ENCODE results near the gene ASPHD2.
A peak's percentile ranks its signal among the peaks of the same experiment; 100 is the strongest.

ASPHD2 gene

DNA sequence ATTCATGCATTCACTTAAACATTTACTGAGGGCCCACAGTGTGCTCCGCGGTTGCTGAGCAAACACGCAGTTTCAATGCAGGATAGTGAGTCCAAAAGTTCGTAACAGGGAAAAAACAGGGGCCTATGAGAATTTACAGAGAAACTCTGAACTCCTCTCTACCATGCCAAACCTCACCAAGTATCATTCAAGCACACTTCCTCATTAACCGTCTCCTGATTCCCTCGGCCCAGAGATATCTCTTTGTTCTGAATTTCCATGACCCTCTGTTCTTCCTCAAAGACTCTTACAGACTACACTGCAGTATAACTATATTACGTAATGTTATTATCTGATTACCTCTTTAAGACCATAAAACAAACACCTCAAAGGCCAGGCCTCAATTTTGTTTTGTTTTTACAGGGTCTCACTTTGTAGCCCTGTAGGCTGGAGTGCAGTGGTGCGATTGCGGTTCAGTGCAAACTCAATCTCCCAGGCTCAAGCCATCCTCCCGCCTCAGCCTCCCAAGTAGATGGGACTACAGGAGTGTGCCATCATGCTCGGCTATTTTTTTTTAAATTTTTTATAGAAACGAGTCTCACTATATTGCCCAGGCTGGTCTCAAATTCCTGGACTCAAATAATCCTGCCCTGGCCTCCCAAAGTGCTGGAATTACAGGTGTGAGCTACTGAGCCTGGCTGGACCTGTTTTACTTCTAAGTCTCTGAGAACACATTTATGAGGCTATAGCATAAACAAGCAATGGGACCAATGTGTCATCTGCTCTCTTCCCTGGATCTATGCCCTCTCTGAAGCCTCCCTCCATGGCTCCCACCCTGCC, 50.9 kb downstream of the ASPHD2 start:
- Histone ChIP-seq H3K4me1 (peaks cover 14% of the 10 kb centered on the region), H4K20me1 (peaks cover 2% of the 10 kb centered on the region; the same call in 1 of the 2 replicates), H3K4me2 (peak overlapping the region; percentile 94), H3K27ac (peak overlapping the region; percentile 98), H3K9ac (peak overlapping the region; percentile 100), H3K27me3 (no peaks in the 10 kb centered on the region), H3K4me3 (peak overlapping the region; percentile 90), H3K36me3 (peaks cover 34% of the 10 kb centered on the region), H3K9me3 (no peaks in the 10 kb centered on the region)
- peak; percentile 54; the same call in 1 of the 2 replicates for TF ChIP-seq Cebpa-rat (IDR thresholded peaks at IDR 0.05)

DNA sequence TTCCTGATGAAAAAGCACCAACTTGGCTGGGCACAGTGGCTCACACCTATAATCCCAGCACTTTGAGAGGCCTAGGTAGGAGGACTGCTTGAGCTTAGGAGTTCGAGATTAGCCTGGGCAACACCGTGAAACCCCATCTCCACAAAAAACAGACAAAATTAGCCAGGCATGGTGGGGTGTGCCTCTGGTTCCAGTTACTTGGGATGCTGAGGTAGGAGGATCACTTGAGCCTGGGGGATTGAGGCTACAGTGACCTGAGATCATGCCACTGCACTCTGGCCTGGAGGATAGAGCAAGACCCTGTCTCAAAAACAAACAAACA, 51.5 kb downstream of the ASPHD2 start:
- Histone ChIP-seq H3K9me3 (no peaks in the 10 kb centered on the region), H3K4me3 (peak overlapping the region; percentile 90), H4K20me1 (no peaks in the 10 kb centered on the region), H3K27me3 (no peaks in the 10 kb centered on the region), H3K9ac (peak overlapping the region; percentile 100), H3K27ac (peak overlapping the region; percentile 98), H3K36me3 (peaks cover 29% of the 10 kb centered on the region), H3K4me1 (peaks cover 20% of the 10 kb centered on the region), H3K4me2 (peak overlapping the region; percentile 94)
- TF ChIP-seq Cebpa-rat (IDR thresholded peaks at IDR 0.05): no peak

DNA sequence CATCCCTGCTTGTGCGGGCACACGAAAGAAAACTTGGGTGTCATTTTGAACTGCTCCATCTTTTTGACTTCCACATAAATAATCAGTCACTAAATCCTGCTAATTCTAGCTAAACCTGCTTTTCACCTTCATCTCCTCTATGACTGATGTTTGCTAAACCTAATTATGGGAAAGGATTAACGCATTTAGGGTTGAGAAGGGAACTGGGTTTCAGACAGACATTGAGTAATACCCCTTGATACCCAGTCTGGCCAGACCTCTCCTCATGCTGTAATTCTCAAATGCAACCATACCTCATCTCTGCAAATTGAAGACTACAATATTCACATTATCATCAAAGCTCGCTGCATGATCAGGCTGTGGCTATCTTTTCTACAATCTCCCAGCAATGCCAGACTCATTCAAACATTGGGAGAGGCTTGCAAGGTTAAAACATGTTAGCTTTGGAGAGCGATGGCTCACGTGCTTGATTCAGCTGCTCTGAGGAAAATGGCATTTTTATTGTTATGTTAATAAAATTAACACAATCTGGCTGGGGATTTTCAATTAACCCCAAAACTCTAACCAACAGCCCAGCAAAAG, 52.1 kb downstream of the ASPHD2 start:
- H3K9me3 ChIP-seq: no peaks in the 10 kb centered on the region
- peak overlapping the region; percentile 90 for H3K4me3 ChIP-seq
- H3K27me3 ChIP-seq: no peaks in the 10 kb centered on the region
- H3K27ac ChIP-seq: peak overlapping the region; percentile 98
- peaks cover 26% of the 10 kb centered on the region for H3K4me1 ChIP-seq
- TF ChIP-seq Cebpa-rat (IDR thresholded peaks at IDR 0.05): no peak
- peak overlapping the region; percentile 100 for H3K9ac ChIP-seq
- peaks cover 22% of the 10 kb centered on the region for H3K36me3 ChIP-seq
- peak overlapping the region; percentile 94 for H3K4me2 ChIP-seq
- no peaks in the 10 kb centered on the region for H4K20me1 ChIP-seq

DNA sequence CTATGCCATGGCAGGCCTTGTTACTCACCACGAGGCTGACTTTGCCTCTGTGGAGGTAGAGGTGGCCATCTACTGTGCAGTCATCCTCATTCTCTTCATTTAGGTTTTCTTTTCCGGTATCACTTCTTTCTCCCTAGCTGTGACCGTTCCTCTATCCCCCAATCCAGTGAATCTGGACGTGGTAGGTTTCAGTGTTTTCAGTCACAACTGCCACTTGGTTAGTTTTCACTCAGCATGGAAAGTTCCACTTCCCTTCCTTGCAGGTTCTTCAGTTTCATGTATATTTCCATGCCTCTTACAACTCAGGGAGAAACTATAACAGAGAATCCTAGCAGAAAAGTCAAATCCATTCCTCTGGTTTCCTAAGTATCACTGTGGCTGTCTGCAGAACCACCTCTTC, 52.6 kb downstream of the ASPHD2 start:
- Histone ChIP-seq H3K4me1 (peaks cover 31% of the 10 kb centered on the region), H3K27ac (peak overlapping the region; percentile 98), H3K9ac (peak overlapping the region; percentile 100), H4K20me1 (no peaks in the 10 kb centered on the region), H3K36me3 (peaks cover 17% of the 10 kb centered on the region), H3K27me3 (no peaks in the 10 kb centered on the region), H3K9me3 (no peaks in the 10 kb centered on the region), H3K4me3 (peak overlapping the region; percentile 90), H3K4me2 (peak overlapping the region; percentile 94)
- no peak for TF ChIP-seq Cebpa-rat (IDR thresholded peaks at IDR 0.05)

DNA sequence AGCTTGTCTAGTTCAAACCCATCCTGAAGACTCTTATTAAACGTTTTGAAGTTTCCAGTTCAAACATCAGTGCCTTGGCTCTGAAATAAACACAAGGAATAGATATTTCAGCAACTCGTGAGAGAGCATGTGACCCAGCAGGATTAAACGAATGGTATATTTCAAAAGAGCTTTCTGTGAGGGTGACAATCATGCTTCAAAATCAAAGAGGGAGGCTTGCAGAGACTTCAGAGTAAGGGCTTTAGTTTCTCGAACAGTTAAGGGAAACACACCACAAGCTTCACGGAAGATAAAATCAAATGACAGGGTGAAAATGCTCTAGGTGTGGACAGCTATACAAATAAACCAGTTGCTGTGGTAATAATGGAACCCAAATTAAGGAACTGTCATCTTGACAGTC, 53.1 kb downstream of the ASPHD2 start:
- Histone ChIP-seq H3K4me1 (peaks cover 36% of the 10 kb centered on the region), H3K36me3 (peaks cover 13% of the 10 kb centered on the region), H3K9me3 (no peaks in the 10 kb centered on the region), H3K27me3 (no peaks in the 10 kb centered on the region), H3K4me3 (peak overlapping the region; percentile 90), H4K20me1 (no peaks in the 10 kb centered on the region), H3K4me2 (peak overlapping the region; percentile 94), H3K9ac (peak overlapping the region; percentile 100), H3K27ac (peak overlapping the region; percentile 98)
- TF ChIP-seq Cebpa-rat (IDR thresholded peaks at IDR 0.05): no peak

DNA sequence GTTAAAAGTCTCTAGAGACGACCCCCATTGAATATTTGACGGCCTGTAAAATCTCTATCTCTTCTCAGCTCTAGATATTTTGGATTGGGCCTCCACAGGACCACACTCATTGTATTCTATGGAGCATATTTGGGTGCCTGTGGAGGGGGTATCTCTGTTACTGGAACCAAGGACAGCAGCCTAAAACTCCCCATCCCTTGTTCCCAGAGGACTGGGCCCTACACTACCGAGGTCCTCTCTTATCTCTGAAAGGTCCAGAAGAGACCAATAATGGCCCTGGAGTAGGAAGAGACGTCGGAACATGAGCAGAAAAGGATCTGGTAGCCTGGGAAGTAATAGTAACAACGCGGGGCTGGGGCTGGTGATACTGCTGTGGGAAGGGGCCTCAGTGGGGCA, 54.0 kb downstream of the ASPHD2 start:
- Histone ChIP-seq H3K27ac (peak overlapping the region; percentile 98), H4K20me1 (no peaks in the 10 kb centered on the region), H3K36me3 (peaks cover 4% of the 10 kb centered on the region), H3K9ac (peak overlapping the region; percentile 100), H3K27me3 (no peaks in the 10 kb centered on the region), H3K9me3 (no peaks in the 10 kb centered on the region), H3K4me1 (peaks cover 44% of the 10 kb centered on the region), H3K4me2 (peak overlapping the region; percentile 94), H3K4me3 (peak overlapping the region; percentile 90)
- no peak for TF ChIP-seq Cebpa-rat (IDR thresholded peaks at IDR 0.05)

DNA sequence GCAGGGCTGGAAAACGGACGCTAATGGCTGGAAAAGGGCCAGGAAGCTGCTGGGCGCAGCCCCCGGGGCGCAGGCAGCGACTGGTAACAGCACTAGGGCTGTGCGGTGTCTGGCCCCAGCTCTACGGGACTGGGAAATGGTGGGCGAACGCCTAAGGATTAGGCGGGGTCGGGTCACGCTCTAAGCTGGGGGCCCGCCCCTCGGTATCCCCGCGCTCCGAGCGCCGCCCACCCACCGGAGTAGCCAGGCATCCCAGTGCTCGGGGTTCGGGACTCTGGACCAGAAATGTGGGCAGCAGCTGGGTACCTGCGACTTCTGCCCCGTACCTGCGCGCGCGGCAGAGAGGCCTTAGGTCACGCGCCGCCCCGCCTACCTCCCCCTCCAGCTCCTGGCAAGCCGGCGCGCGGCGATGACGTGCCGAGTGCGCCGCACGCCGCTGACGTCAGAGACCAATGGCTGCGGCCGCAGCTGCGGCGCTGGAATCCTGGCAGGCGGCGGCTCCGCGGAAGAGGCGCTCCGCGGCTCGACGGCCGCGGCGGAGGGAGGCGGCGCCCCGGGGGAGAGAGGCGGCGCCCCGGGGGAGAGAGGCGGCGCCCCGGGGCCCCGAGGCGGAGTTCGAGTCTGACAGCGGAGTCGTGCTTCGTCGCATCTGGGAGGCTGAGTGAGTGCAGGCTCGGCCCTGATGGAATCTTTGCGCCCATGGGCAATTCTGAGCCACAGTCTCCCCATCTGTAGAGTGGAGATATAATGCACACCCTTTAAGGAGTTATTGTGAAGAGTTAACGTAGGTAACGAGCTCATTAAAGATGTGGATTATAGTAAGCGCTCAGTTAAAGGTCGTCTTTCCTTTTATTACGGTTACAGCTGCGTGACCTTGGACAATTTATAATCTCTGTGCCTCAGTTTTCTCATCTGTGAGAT, 54.6 kb downstream of the ASPHD2 start, which contains the start of the genes HPS4 and SRRD:
TSS of gene HPS4 (minus strand) at position 345 of the 921 bp plus-strand sequence. CDS start 2,021 bp downstream, outside the sequence.
TSS of gene SRRD (plus strand) at position 439 of the 921 bp plus-strand sequence. CDS start at position 453, 14 bp downstream.
- TF ChIP-seq Cebpa-rat (IDR thresholded peaks at IDR 0.05): no peak

DNA sequence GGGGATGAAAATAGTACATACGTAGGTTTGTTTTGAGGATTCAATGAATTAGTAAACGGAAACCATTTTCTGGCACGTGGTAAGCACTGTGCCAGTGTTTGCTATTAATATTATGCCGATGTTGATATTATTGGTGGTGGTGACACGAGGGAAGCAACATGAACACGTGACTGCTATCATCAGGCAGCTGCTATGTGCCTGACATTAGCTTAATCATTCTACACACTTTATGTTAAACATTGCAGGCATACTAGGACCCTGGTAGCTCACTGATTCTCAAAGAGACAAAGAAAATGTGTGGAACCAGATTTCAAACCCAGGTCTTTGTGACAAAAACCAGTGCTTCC, 55.3 kb downstream of the ASPHD2 start:
- H3K4me2 ChIP-seq: peak overlapping the region; percentile 94
- H3K27ac ChIP-seq: peak overlapping the region; percentile 98
- peaks cover 57% of the 10 kb centered on the region for H3K4me1 ChIP-seq
- TF ChIP-seq Cebpa-rat (IDR thresholded peaks at IDR 0.05): no peak
- no peaks in the 10 kb centered on the region for H3K9me3 ChIP-seq
- peaks cover 8% of the 10 kb centered on the region for H3K36me3 ChIP-seq
- peak overlapping the region; percentile 100 for H3K9ac ChIP-seq
- H3K27me3 ChIP-seq: no peaks in the 10 kb centered on the region
- H3K4me3 ChIP-seq: peak overlapping the region; percentile 90
- no peaks in the 10 kb centered on the region for H4K20me1 ChIP-seq

More for the DNA sequence above, 54.6 kb downstream of the ASPHD2 start, which contains the start of the genes HPS4 and SRRD:
- Histone ChIP-seq H3K4me3 (peak within 1 kb of the TSS; percentile 90), H3K36me3 (peaks cover 2% of the 10 kb centered on the region), H3K27ac (peak within 1 kb of the TSS; percentile 98), H3K9me3 (no peaks in the 10 kb centered on the region), H3K27me3 (no peaks in the 10 kb centered on the region), H3K4me1 (peaks cover 51% of the 10 kb centered on the region), H3K4me2 (peak within 1 kb of the TSS; percentile 94), H3K9ac (peak within 1 kb of the TSS; percentile 100), H4K20me1 (no peaks in the 10 kb centered on the region)

DNA sequence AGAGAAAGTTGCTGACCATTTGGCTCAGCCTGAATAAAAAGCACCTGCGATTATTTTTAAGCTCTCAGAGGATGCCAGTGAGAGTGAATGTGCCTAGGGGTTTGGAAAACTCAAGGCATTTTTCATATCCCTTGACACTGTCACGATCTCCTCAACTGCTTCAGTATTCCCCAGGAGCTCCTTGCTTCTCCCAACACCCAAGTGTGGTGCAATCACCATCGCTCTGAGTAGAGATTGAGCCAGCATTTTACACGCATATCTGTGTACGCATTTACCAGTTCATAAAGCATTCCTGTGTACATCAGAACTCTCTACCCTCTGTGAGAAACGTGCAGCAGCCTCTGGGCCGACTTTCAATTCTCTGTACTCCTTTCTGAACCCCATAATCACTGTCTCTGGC, 56.0 kb downstream of the ASPHD2 start:
- H3K4me3 ChIP-seq: peak overlapping the region; percentile 90
- H3K27me3 ChIP-seq: no peaks in the 10 kb centered on the region
- TF ChIP-seq Cebpa-rat (IDR thresholded peaks at IDR 0.05): no peak
- H3K4me1 ChIP-seq: peaks cover 64% of the 10 kb centered on the region
- H3K27ac ChIP-seq: peak overlapping the region; percentile 98
- no peaks in the 10 kb centered on the region for H4K20me1 ChIP-seq
- H3K36me3 ChIP-seq: peaks cover 15% of the 10 kb centered on the region
- H3K9me3 ChIP-seq: no peaks in the 10 kb centered on the region
- H3K4me2 ChIP-seq: peak overlapping the region; percentile 94
- H3K9ac ChIP-seq: peak overlapping the region; percentile 100

Measured in BLaER1 (cell line).